Transverse colon (tissue), 4 donors: ENCODE measurements around the gene LIN52.

Experiments used
- EP300 ChIP-seq: sonication (generic); formaldehyde crosslinking; IDR thresholded peaks from one replicate; pipeline ENCODE4 v1.6.1; 2017; ENCODE audit warnings: antibody characterized with exemption, low read depth
- POLR2A ChIP-seq: fragments of 450-650 bp; IDR thresholded peaks from one replicate; pipeline ENCODE4 v1.6.1; 2016; ENCODE audit warnings: antibody characterized with exemption, mild to moderate bottlenecking, moderate library complexity
- POLR2AphosphoS5 ChIP-seq, 3 donors: sonication (generic); formaldehyde crosslinking; IDR thresholded peaks; one replicate each; pipeline ENCODE4 v1.6.1; 2016; ENCODE audit warnings: antibody characterized with exemption in 3 of 3
- TF ChIP-seq, protein P1 (sequence below), 5 experiments: fragments of 200-600 bp in 3 of 5; fragments of 450-650 bp in 2 of 5; sonication (generic) in 3 of 5; IDR thresholded peaks; 1 replicate in 2 of 5; 2 replicates in 3 of 5; pipeline ENCODE4 v1.5.1; 2016 to 2017; ENCODE audit warnings: antibody characterized with exemption in 5 of 5, inconsistent platforms in 3 of 5, mild to moderate bottlenecking in 2 of 5, moderate library complexity in 1 of 5

GRCh38 chr14:74062809-74063150, 22.0 kb upstream of the LIN52 start:
- TF ChIP-seq EP300 (no peak), POLR2A (no peak), POLR2AphosphoS5 (IDR thresholded peaks at IDR 0.05) (no peak)
- TF ChIP-seq, protein P1, sequence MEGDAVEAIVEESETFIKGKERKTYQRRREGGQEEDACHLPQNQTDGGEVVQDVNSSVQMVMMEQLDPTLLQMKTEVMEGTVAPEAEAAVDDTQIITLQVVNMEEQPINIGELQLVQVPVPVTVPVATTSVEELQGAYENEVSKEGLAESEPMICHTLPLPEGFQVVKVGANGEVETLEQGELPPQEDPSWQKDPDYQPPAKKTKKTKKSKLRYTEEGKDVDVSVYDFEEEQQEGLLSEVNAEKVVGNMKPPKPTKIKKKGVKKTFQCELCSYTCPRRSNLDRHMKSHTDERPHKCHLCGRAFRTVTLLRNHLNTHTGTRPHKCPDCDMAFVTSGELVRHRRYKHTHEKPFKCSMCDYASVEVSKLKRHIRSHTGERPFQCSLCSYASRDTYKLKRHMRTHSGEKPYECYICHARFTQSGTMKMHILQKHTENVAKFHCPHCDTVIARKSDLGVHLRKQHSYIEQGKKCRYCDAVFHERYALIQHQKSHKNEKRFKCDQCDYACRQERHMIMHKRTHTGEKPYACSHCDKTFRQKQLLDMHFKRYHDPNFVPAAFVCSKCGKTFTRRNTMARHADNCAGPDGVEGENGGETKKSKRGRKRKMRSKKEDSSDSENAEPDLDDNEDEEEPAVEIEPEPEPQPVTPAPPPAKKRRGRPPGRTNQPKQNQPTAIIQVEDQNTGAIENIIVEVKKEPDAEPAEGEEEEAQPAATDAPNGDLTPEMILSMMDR (IDR thresholded peaks at IDR 0.05): no peak
